ENCODE results near the gene SBF2.
"Not testable (repeated sequence)": the region's sequence is repeated elsewhere in the genome, so short reads cannot be mapped to it uniquely, and the experiment has no call there.

The SBF2 gene

GRCh38 chr11:9756878-9757277 is 537.1 kb downstream of the SBF2 start:
- DNase-seq (ENCODE audit: low read depth in 1 of 2, low spot score in 1 of 2) = no peak

DNA sequence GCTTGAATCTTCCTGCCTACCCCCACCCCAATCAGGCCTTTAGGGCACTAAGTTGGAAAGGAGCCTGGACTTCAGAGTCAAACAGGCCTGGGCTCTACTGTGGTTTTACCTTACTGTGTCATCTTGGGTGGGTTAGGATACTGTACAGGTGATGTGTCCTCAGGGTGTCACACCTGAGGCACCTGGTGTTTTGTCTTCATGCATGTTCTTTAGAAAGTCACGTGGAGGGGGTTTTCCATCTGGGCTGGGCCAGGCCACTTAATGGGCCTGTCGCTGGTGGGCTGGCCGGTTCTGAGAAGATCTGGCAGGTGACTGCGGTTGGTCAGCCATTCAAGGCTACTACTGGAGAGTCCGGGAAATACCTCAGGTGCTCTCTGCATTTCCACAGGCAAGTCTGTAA is 537.6 kb downstream of the SBF2 start:
- no peak for DNase-seq (ENCODE audit: low read depth in 1 of 2, low spot score in 1 of 2)

DNA sequence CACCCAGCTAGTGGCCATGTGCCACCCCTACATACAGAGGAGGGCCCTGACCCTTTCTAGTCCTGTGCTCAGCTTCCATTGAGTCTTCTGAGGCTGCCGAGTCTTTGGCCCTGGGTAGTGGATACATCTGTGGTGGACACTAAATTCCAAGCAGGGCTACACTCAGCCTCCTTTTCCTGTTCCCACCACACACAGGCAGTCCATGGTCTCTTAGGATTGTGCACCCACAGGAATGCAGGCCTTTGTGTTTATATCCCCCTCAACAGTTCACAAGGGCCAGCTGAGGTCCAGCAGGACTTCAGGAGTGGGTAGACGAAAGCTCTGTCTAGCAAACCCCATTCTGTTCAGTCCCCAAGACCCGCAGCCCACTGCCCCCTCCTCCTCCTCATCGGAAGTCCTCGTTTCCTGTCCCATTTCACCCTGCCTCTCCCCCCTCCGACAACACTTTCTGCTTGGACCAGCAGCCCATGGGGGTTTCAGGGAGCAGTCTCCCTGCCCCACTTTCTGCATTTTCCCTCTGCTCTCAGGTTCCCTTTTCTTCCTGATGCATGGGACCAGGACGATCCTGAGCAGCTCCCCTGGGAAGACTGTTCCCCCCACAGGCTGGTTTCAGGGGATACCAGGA is 538.3 kb downstream of the SBF2 start:
- DNase-seq (ENCODE audit: low read depth in 1 of 2, low spot score in 1 of 2) = no peak

DNA sequence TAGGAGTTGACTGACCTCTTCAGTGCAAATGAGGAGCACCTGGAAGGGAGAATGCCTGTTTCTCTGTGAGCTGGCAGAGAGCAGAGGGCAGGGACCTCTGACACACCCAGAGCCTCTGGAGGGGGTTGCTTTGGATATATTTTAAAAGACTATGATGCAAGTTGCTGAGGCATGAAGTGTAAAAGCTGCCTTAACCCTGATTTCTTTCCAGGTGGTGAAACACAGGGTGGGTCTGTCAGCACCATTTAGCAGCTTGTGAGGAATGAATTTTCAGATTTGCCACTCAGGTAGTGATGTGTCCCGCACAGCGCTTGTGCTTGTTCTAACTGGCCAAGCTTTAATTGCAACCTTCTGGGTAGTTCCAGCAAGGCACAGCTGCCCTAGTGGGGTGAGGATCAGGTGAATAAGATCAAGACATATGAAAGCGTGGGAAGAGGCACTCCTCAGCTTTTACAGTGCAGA is 540.0 kb downstream of the SBF2 start:
- DNase-seq (ENCODE audit: low read depth in 1 of 2, low spot score in 1 of 2) = no peak

GRCh38 chr11:9753021-9753420 is 541.0 kb downstream of the SBF2 start:
- DNase-seq (ENCODE audit: low read depth in 1 of 2, low spot score in 1 of 2) = no peak

DNA sequence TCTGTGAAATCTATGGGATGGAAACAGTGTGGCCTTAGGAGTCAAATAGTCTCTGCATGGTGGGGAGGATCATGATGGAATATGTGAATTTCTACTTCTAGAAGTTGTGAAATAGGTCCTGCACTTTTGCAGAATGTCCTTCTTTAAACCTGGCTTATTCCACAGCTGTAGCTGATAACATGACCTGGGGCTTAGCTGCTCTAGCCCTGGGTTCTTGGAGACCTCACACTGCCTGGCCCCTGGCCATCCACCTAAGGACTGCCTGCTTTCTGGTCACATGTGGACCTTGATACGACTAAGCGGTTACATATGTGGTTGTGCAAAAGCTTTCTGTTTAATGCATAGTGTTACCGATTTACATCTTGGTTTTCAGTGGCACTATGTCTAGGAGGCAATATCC is 541.9 kb downstream of the SBF2 start:
- DNase-seq (ENCODE audit: low read depth in 1 of 2, low spot score in 1 of 2) = no peak

DNA sequence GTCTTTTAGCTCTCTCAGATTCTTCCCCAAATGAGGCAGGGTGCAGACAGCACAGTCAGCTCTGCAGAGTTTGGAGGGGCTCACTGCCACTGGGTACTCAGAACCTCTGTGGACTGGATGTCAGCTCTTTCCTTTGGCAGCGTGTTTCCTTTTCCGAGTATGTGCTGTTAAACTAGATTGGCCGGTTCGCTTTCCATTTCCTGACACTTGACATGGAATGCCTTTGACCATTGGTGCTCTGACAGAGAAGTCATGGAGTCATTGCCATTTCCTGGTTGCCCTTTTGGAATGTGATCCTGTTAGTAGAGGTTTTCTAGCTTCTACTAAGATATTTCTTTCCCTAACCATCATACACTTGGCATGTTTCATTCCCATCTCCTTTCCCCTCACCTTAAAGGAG is 543.5 kb downstream of the SBF2 start:
- DNase-seq (ENCODE audit: low read depth in 1 of 2, low spot score in 1 of 2) = no peak

DNA sequence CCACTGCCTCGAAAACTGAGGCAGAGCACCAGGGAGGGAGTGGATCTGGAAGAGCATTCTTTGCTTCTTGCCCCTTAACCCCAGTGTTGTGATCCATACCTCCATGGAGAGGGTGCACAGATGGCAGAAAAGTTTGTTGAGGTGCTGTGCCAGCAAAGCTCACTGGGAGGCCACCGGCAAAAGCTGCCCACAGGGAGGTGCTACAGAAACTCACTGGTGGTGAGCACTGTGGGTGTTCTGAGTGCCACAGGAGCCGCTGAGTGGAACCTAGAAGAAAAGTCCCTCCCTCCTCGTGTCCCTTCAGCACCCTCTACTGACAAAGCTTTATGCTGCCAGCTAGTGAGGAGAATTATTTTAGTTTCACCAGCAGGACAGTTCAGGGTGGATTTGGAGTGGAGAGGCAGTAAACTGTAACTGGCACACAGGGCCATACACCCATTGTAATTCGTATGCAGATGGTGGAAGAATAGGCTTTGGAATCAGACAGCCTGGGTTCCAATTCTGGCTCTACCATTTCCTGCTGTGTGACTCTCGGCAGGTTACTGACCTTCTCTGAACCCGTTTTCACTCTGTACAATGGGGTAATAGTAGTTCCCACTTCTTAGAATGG is 545.6 kb downstream of the SBF2 start:
- DNase-seq (ENCODE audit: low read depth in 1 of 2, low spot score in 1 of 2) = no peak

- DNase-seq (ENCODE audit: low read depth in 1 of 2, low spot score in 1 of 2) = no peak
Observed at GRCh38 chr11:9747828-9748227, 546.2 kb downstream of the SBF2 start.

GRCh38 chr11:9747229-9747628 is 546.8 kb downstream of the SBF2 start:
- DNase-seq (ENCODE audit: low read depth in 1 of 2, low spot score in 1 of 2) = no peak

DNA sequence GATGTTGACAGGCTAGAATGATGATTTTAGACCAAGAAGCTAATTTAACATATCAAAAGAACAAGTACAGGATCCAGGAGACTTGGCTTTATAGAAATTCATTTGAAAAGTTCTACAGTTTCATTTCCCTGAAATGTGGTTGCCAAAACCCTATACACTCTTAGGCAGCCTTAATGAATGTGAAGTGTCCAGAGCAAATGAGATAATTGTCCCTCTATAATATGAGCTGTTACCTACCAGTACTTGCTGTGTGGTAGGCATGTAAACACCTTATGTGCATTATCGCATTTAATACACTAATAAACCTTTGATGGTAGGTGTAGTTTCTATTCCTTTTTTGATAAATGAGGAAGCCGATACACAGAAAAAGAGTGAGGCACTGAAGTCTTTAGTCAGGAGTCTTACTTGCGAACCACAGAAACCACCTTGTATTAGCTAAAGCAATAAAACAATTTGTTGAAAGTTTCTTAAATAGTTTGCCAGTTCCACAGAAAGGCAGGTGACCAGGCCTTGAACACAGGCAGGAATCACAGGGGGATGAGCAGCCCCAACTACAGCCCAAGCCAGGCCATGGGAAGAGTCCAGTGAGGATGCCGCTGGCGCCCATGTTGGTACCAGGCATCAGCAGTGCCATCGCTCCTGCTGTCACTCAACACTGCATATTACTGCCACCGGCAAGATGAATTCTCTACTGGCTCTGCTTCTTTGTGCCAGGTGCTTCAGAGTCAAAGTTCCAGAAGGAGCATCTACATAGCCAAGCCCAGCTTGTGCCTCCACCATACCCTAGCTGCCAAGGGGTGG is 548.4 kb downstream of the SBF2 start:
- no peak for DNase-seq (ENCODE audit: low read depth in 1 of 2, low spot score in 1 of 2)

DNA sequence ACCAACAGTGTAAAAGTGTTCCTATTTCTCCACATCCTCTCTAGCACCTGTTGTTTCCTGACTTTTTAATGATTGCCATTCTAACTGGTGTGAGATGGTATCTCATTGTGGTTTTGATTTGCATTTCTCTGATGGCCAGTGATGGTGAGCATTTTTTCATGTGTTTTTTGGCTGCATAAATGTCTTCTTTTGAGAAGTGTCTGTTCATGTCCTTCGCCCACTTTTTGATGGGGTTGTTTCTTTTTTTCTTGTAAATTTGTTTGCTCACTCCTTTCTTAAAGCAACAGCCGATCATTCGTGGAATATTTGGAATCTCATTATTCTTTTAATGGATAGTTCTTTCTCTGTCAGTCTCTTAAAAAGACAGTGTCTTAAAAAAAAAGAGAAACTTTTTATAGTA is 550.5 kb downstream of the SBF2 start:
- DNase-seq (ENCODE audit: low read depth in 1 of 2, low spot score in 1 of 2) = not testable (repeated sequence)

- no peak for DNase-seq (ENCODE audit: low read depth in 1 of 2, low spot score in 1 of 2)
Observed at GRCh38 chr11:9741260-9741659, 552.8 kb downstream of the SBF2 start.

DNA sequence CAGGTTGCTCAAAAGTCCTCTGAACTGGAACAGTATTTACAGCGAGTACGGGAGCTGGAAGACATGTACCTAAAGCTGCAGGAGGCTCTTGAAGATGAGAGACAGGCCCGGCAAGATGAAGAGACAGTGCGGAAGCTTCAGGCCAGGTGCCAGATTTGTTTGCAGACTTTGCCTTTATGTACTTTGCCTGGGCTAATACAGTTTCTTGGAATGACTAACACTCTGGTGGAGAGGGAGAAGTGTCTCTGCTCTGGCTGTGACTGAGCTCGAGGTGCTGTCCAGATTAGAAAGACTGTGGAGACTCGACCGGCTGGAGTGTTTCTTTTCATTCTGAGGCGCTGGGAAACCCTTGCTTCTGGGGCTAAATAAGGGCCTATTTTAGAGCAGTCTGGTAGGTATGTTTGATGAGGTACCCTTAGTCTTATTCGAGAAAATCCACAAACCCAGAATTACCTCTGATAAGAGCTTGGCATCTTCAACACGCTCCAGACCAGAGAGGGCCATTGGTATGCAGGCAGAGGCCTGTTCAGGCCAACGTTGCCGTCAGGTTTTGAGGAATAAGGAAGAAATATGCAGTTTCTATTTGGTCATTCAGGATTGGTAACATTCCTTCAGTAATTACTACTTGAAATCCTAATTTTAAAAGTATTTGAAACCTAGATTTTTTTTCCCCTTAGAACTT is 553.7 kb downstream of the SBF2 start:
- no peak for DNase-seq (ENCODE audit: low read depth in 1 of 2, low spot score in 1 of 2)

- no peak for DNase-seq (ENCODE audit: low read depth in 1 of 2, low spot score in 1 of 2)
Observed at GRCh38 chr11:9739123-9739900, 554.7 kb downstream of the SBF2 start.

GRCh38 chr11:9738707-9739106 is 555.3 kb downstream of the SBF2 start:
- DNase-seq (ENCODE audit: low read depth in 1 of 2, low spot score in 1 of 2) = no peak

DNA sequence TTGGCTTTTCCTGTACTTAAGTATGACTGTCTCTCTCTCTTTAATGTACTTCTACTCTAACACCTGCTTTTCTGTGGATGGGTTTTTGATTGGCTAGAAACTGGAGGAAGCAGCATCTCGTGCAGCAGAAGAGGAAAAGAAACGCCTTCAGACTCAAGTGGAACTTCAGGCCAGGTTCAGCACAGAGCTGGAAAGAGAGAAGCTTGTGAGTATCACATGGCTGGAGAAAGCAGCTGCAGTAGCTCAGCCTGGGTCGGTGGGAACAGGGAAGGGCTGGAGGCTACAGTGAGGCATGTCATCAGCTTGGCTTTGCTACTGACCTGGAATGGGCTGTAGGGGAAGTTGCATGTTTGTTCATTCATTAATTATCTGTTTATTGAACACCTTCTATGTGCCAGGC is 555.9 kb downstream of the SBF2 start:
- DNase-seq (ENCODE audit: low read depth in 1 of 2, low spot score in 1 of 2) = no peak

GRCh38 chr11:9736365-9736764 is 557.7 kb downstream of the SBF2 start:
- no peak for DNase-seq (ENCODE audit: low read depth in 1 of 2, low spot score in 1 of 2)

- no peak for DNase-seq (ENCODE audit: low read depth in 1 of 2, low spot score in 1 of 2)
Observed at GRCh38 chr11:9735919-9736318, 558.1 kb downstream of the SBF2 start.

DNA sequence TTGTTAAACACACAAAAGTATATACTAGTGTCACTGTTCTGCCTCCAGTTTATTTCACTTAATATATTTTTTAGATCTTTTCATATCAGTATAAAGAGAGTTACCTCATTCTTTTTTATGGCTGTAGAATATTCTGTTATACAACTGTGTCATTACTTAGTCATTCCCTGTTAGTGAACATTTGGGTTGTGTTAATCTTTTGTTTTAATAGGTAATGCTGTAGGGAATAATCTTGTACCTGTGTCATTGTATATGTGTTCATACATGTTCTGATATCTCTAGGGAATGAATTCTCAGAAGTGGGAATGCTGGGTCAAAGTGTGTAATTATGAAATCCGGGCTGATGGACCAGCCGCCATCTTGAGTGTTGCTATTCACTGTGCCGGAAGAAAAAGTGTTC is 558.8 kb downstream of the SBF2 start:
- no peak for DNase-seq (ENCODE audit: low read depth in 1 of 2, low spot score in 1 of 2)

DNA sequence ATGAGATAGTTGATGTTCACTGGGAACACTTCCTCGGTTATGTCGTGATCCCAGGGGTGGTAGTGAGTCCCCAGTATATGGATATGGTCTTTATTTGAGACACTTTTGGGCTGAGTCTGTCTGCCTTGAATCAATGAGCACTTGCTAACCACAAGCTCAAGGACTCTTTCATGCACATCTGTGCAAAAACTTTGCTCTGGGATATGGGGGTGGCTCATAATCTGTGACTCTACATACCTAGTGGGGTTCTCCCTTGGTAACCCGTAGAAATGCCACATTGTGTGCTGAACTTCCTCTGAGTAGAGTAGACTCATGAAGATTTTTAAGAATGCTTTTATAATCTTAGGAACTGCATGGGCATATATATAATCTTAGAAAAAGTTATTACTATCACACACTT is 560.8 kb downstream of the SBF2 start:
- no peak for DNase-seq (ENCODE audit: low read depth in 1 of 2, low spot score in 1 of 2)
